Astrocyte of the cerebellum (primary cell): ENCODE measurements around the gene TPSAB1.

ENCODE experiments used
- DNase-seq: peaks from one replicate; pipeline ENCODE4 v3.0.0-alpha.2; 2011; ENCODE audit warnings: low read depth
- H3K4me3 ChIP-seq: 2 replicates; pipeline ENCODE4 v1.5.1; 2011; ENCODE audit warnings: mild to moderate bottlenecking, low read depth, low read length, moderate library complexity
- CTCF ChIP-seq: IDR thresholded peaks from 2 replicates; pipeline ENCODE4 v1.5.1; 2012; ENCODE audit warnings: low read length, low read depth, moderate library complexity, mild to moderate bottlenecking; ENCODE audit errors: missing control alignments
- in situ Hi-C: cut with HindIII; loops from 2 replicates; pipeline ENCODE4 v1.10.0; 2017; ENCODE audit warnings: low sequenced_read_pairs

TPSAB1 gene

GRCh38 chr16:1283996-1284616 lies 43.6 kb downstream of the TPSAB1 start:
- TF ChIP-seq CTCF = no peak
- in situ Hi-C loops = loop anchor here (25.0 kb wide), 2 partner anchors 103 to 147 kb away; no protein-coding TSS in a partner anchor
- no peak for DNase-seq
- H3K4me3 ChIP-seq = no peak overlapping the region

GRCh38 chr16:1285669-1286512 lies 45.4 kb downstream of the TPSAB1 start:
- H3K4me3 ChIP-seq = no peak overlapping the region
- no peak for DNase-seq
- in situ Hi-C loops = loop anchor here (25.0 kb wide), 2 partner anchors 101 to 149 kb away; no protein-coding TSS in a partner anchor
- TF ChIP-seq CTCF = no peak

GRCh38 chr16:1286513-1287094 lies 46.1 kb downstream of the TPSAB1 start:
- in situ Hi-C loops = loop anchor here (25.0 kb wide), 2 partner anchors 101 to 149 kb away; no protein-coding TSS in a partner anchor

GRCh38 chr16:1287982-1288670 lies 47.6 kb downstream of the TPSAB1 start:
- in situ Hi-C loops = loop anchor here (25.0 kb wide), 2 partner anchors 99 to 151 kb away; no protein-coding TSS in a partner anchor
- no peak overlapping the region for H3K4me3 ChIP-seq

More at GRCh38 chr16:1286513-1287094, 46.1 kb downstream of the TPSAB1 start:
- TF ChIP-seq CTCF = no peak
- no peak for DNase-seq
- no peak overlapping the region for H3K4me3 ChIP-seq

GRCh38 chr16:1288813-1289476 lies 48.4 kb downstream of the TPSAB1 start:
- DNase-seq = no peak
- in situ Hi-C loops = loop anchor here (25.0 kb wide), 2 partner anchors 98 to 152 kb away; no protein-coding TSS in a partner anchor

More at GRCh38 chr16:1287982-1288670, 47.6 kb downstream of the TPSAB1 start:
- no peak for TF ChIP-seq CTCF
- DNase-seq = no peak

More at GRCh38 chr16:1288813-1289476, 48.4 kb downstream of the TPSAB1 start:
- H3K4me3 ChIP-seq = no peak overlapping the region
- TF ChIP-seq CTCF = no peak
